K562 (cell line): ENCODE results near the gene RNF215. TPM values are rescaled to one million over a fixed set of nuclear protein-coding genes. Genes with fewer than 3 reads are reported as not detected.

Experiments
- ATAC-seq: fragments of 200-7000 bp; cut with Tn5 transposase; 3 replicates; pipeline ENCODE4 v1.9.1; 2020; ENCODE audit warnings: moderate library complexity
- BruUV-seq: library from RNA; stranded (reverse); fragments of 400-500 nt; replicated peaks from 2 replicates; lab custom pipeline; 2021; lab: Mats Ljungman, UMichigan
- CTCF ChIA-PET: fragments of 300-600 bp; formaldehyde crosslinking; extraction: SDS; loops from one replicate; lab custom pipeline; 2021; ENCODE audit warnings: low intra/inter-chr PET ratio; lab: Yijun Ruan, JAX
- POLR2A ChIA-PET: fragments of 300-600, 350-650 bp; sonication (Branson Sonifier 250); formaldehyde crosslinking; extraction: SDS; loops from one replicate; lab custom pipeline; 2021; ENCODE audit warnings: antibody characterized with exemption, inconsistent platforms; lab: Yijun Ruan, JAX
- DNase-seq, 4 experiments: peaks; one replicate each; pipeline versions ENCODE4 v3.0.0 to v3.0.0-alpha.2; 2011 to 2018; ENCODE audit warnings: low spot score in 3 of 4, mixed read lengths in 3 of 4; ENCODE audit errors: extremely low read depth in 1 of 4
- FAIRE-seq: peaks from 2 replicates; lab custom pipeline; 2011; peaks lifted over from hg19 to GRCh38; lab: Jason Lieb, UNC
- H2AFZ ChIP-seq: 2 replicates; pipeline ENCODE4 v1.6.0; 2011; ENCODE audit warnings: low read depth, low read length, control low read depth, inconsistent platforms
- H3K27ac ChIP-seq: fragments of 200-600 bp; 3 replicates; pipeline ENCODE4 v1.8.0; 2011; ENCODE audit warnings: low read depth, mild to moderate bottlenecking, control low read depth, inconsistent platforms, low read length, moderate library complexity, mixed read lengths; ENCODE audit errors: extremely low read depth
- H3K27me3 ChIP-seq, 2 experiments: fragments of 300-600 bp in 1 of 2; 2 replicates in 1 of 2; 3 replicates in 1 of 2; pipeline versions ENCODE4 v1.6.0 to v1.8.0; 2011; ENCODE audit warnings: inconsistent platforms in 2 of 2, low read length in 2 of 2, mild to moderate bottlenecking in 1 of 2, mixed read lengths in 1 of 2, moderate library complexity in 1 of 2; ENCODE audit not compliant: control insufficient read depth in 2 of 2, insufficient read depth in 2 of 2
- H3K36me3 ChIP-seq: fragments of 300-600 bp; 3 replicates; pipeline ENCODE4 v1.8.0; 2011; ENCODE audit warnings: mild to moderate bottlenecking, low read length, inconsistent platforms; ENCODE audit not compliant: control insufficient read depth, insufficient read depth
- H3K4me1 ChIP-seq, 2 experiments: fragments of 200-600 bp in 1 of 2; replicated peaks in 1 of 2; 2 replicates in 1 of 2; 3 replicates in 1 of 2; pipeline versions ENCODE4 v1.5.1 to v1.8.0; 2011; ENCODE audit warnings: inconsistent platforms in 2 of 2, low read length in 2 of 2, mild to moderate bottlenecking in 1 of 2, mixed read lengths in 1 of 2, moderate library complexity in 1 of 2; ENCODE audit not compliant: control insufficient read depth in 2 of 2, insufficient read depth in 2 of 2
- H3K4me2 ChIP-seq: 2 replicates; pipeline ENCODE4 v1.6.1; 2011; ENCODE audit warnings: low read length, control low read depth, inconsistent platforms, mixed read lengths; ENCODE audit not compliant: insufficient read depth
- H3K4me3 ChIP-seq: fragments of 200-600 bp; sonication (generic), shearing (Covaris generic); 2 replicates; pipeline ENCODE4 v1.5.1; 2016; ENCODE audit warnings: control low read depth, inconsistent platforms
- H3K79me2 ChIP-seq: fragments of 200-600 bp; 3 replicates; pipeline ENCODE4 v1.8.0; 2011; ENCODE audit warnings: low read length, inconsistent platforms; ENCODE audit not compliant: control insufficient read depth, insufficient read depth
- H3K9ac ChIP-seq, 2 experiments: 2 replicates each; pipeline versions ENCODE4 v1.6.0 to v1.6.1; 2011; ENCODE audit warnings: low read depth in 2 of 2, low read length in 2 of 2, control low read depth in 1 of 2, inconsistent platforms in 1 of 2, mild to moderate bottlenecking in 1 of 2, mixed read lengths in 1 of 2; ENCODE audit not compliant: insufficient read depth in 1 of 2
- H3K9me1 ChIP-seq: one replicate; pipeline ENCODE4 v1.6.0; 2011; ENCODE audit warnings: inconsistent platforms, mild to moderate bottlenecking, low read length, moderate library complexity; ENCODE audit not compliant: control insufficient read depth, insufficient read depth
- H3K9me3 ChIP-seq: replicated peaks from 2 replicates; pipeline ENCODE4 v1.5.1; 2011; ENCODE audit warnings: low read depth, low read length, inconsistent platforms; ENCODE audit not compliant: control insufficient read depth, insufficient read depth
- H4K20me1 ChIP-seq: replicated peaks from 2 replicates; pipeline ENCODE4 v1.6.1; 2011; ENCODE audit warnings: low read length, inconsistent platforms, mixed read lengths; ENCODE audit not compliant: control insufficient read depth, insufficient read depth
- CBX3 ChIP-seq, 2 experiments: IDR thresholded peaks; 1 replicate in 1 of 2; 2 replicates in 1 of 2; pipeline ENCODE4 v1.6.1; 2012; ENCODE audit warnings: inconsistent platforms in 2 of 2, low read length in 2 of 2, borderline replicate concordance in 1 of 2, control low read depth in 1 of 2
- CC2D1A ChIP-seq: fragments of 450-650 bp; IDR thresholded peaks from 2 replicates; pipeline ENCODE4 v1.6.1; 2017; ENCODE audit warnings: mild to moderate bottlenecking
- FOS ChIP-seq: IDR thresholded peaks from 3 replicates; pipeline ENCODE4 v1.6.1; 2011; ENCODE audit not compliant: insufficient read length; ENCODE audit errors: extremely low read depth
- HDAC1 ChIP-seq, 2 experiments: fragments of 450-650 bp; IDR thresholded peaks; 2 replicates each; pipeline ENCODE4 v1.6.1; 2016 to 2017; ENCODE audit warnings: inconsistent platforms in 1 of 2, mild to moderate bottlenecking in 1 of 2, moderate library complexity in 1 of 2
- HMGN3 ChIP-seq: IDR thresholded peaks from 2 replicates; pipeline ENCODE4 v1.6.1; 2011; ENCODE audit warnings: borderline replicate concordance, low read depth, mild to moderate bottlenecking, mixed read lengths, low read length; ENCODE audit not compliant: insufficient read length; ENCODE audit errors: extremely low read depth
- MYBL2 ChIP-seq, 2 experiments: fragments of 450-650 bp in 1 of 2; sonication (generic) in 1 of 2; formaldehyde crosslinking in 1 of 2; IDR thresholded peaks; 2 replicates each; pipeline versions ENCODE4 v1.6.1 to v1.8.1; 2017 to 2022; ENCODE audit warnings: borderline replicate concordance in 1 of 2, inconsistent platforms in 1 of 2, low read depth in 1 of 2, mild to moderate bottlenecking in 1 of 2, missing genetic modification reagents in 1 of 2, moderate library complexity in 1 of 2
- PHF20 ChIP-seq: fragments of 450-650 bp; IDR thresholded peaks from 2 replicates; pipeline ENCODE4 v1.6.1; 2018; ENCODE audit not compliant: partially characterized antibody
- ZHX1 ChIP-seq: fragments of 150-350 bp; conservative IDR thresholded peaks from 2 replicates; pipeline ENCODE4 v1.6.1; 2014; ENCODE audit warnings: low read length
- ZNF57 ChIP-seq: fragments of 450-650 bp; formaldehyde crosslinking; IDR thresholded peaks from 2 replicates; pipeline ENCODE4 v1.4.0; 2020; ENCODE audit warnings: mild to moderate bottlenecking, moderate library complexity
- ZNF584 ChIP-seq: fragments of 200-800 bp; sonication (Bioruptor generic); IDR thresholded peaks from 2 replicates; pipeline ENCODE4 v1.6.1; 2016; ENCODE audit warnings: low read depth, mild to moderate bottlenecking, missing genetic modification characterization, missing compliant biosample characterization
- ZNF586 ChIP-seq: fragments of 450-650 bp; formaldehyde crosslinking; conservative IDR thresholded peaks from 2 replicates; pipeline ENCODE4 v1.4.0; 2020; ENCODE audit warnings: mild to moderate bottlenecking, moderate library complexity
- ZNF609 ChIP-seq: sonication (generic); formaldehyde crosslinking; IDR thresholded peaks from 2 replicates; pipeline ENCODE4 v1.8.1; 2023; ENCODE audit warnings: missing genetic modification reagents, mild to moderate bottlenecking, borderline replicate concordance
- WGBS: fragments of 100-300 bp; shearing (Covaris generic); methylation state at CpG from one replicate; pipeline ENCODE4 v1.1.6; 2016; ENCODE audit warnings: low coverage, mixed read lengths; ENCODE audit not compliant: insufficient coverage; ENCODE audit errors: missing lambda C conversion rate; 5-methylcytosine and 5-hydroxymethylcytosine counted together
- in situ Hi-C: fragments of 300-500 bp; cut with MboI; formaldehyde crosslinking; loops from 4 replicates; pipeline ENCODE4 v1.15.0; 2018; ENCODE audit warnings: inconsistent platforms, mixed read lengths
- intact Hi-C: fragments of 100-400 bp; cut with micrococcal nuclease; formaldehyde crosslinking; loops from 2 replicates; pipeline ENCODE4 v1.14.2; 2022
- polyA plus RNA-seq, 8 experiments: library from polyadenylated mRNA; depleted of rRNA in 4 of 8; stranded (reverse) in 5 of 8; unstranded in 3 of 8; fragments of >200 nt; fragmentation: Nextera tagmentation in 2 of 8; fragmentation: Illumina TruSeq in 1 of 8; extraction: Ambion mirVana in 2 of 8; extraction: Trizol in 1 of 8; gene quantifications; 2 replicates each; pipeline versions ENCODE4 v1.2.1 to v1.2.3, GENCODE V29; 2011 to 2014; ENCODE audit warnings: inconsistent platforms in 1 of 8, missing spikeins in 1 of 8
- total RNA-seq, 7 experiments: library from RNA; depleted of rRNA in 6 of 7; stranded (reverse); fragments of >200 nt in 6 of 7; fragmentation: Illumina TruSeq in 2 of 7; extraction: Trizol in 2 of 7; gene quantifications; 2 replicates each; pipeline versions ENCODE4 v1.2.1 to v1.2.3, GENCODE V29; 2011 to 2021; ENCODE audit warnings: low replicate concordance in 1 of 7

RNF215 gene
- total and polyA plus RNA-seq, 9 of the 15 experiments (the other 6 are each of a cell fraction or from before 2014, with no cell fraction given), result 0.08 to 9.8 (median 2.7) TPM

GRCh38 chr22:30414525-30415047 lies 27.4 kb upstream of the RNF215 start:
- H3K4me1 ChIP-seq, result no peaks in the 10 kb centered on the region; a peak in 1 of 5 replicates
- POLR2A ChIA-PET, result interaction anchor here (1.5 to 1.9 kb wide), 2 partner anchors 9 kb away, joined by 4 to 9 read pairs; no protein-coding TSS in a partner anchor
- CTCF ChIA-PET, result no interaction called here
- 78% methylated on average over 4 of the region's 4 CpGs for WGBS
- H3K27ac ChIP-seq, result no peak overlapping the region
- DNase-seq (no peak), ATAC-seq (no peak)
- no peak overlapping the region for H3K4me3 ChIP-seq
- H3K36me3 ChIP-seq, result peaks cover 28% of the 10 kb centered on the region
- in situ Hi-C loops, result no loop called here
- no peaks in the 10 kb centered on the region for H4K20me1 ChIP-seq
- BruUV-seq, result no TSS peak
- peaks cover 2% of the 10 kb centered on the region for H3K9me1 ChIP-seq
- H3K79me2 ChIP-seq, result peaks cover 3% of the 10 kb centered on the region; the same call in 1 of the 3 replicates
- TF ChIP-seq ZNF584 (CRISPR knock-in tag) (no peak), FOS (no peak), HMGN3 (no peak), ZNF57 (CRISPR knock-in tag) (no peak), ZNF609 (CRISPR knock-in tag) (no peak), CC2D1A (no peak), CBX3 (IDR thresholded peaks at IDR 0.05; ENCODE audit: borderline replicate concordance in 1 of 2, low read length in 2 of 2) (no peak), PHF20 (no peak), ZNF586 (CRISPR knock-in tag) (no peak), ZHX1 (no peak), HDAC1 (IDR thresholded peaks at IDR 0.05) (no peak), MYBL2 (IDR thresholded peaks at IDR 0.05; ENCODE audit: low read depth) (no peak), MYBL2 (CRISPR knock-in tag; IDR thresholded peaks at IDR 0.05; ENCODE audit: borderline replicate concordance) (no peak)
- TF ChIP-seq, all 486 proteins: peak for 0
- Histone ChIP-seq H3K27me3 (no peaks in the 10 kb centered on the region), H3K9me3 (no peaks in the 10 kb centered on the region), H3K4me2 (no peak overlapping the region), H3K9ac (no peak overlapping the region; a peak in 1 of 4 replicates), H2AFZ (no peak overlapping the region)
- FAIRE-seq, result no peak
- intact Hi-C loops, result no loop called here
